GM18499 (cell line): ENCODE measurements around the gene GNPTG.

Source experiments
- ATAC-seq: cut with Tn5 transposase; IDR thresholded peaks from one replicate; pipeline ENCODE4 v1.9.1; 2021; ENCODE audit warnings: moderate number of reproducible peaks; ENCODE audit not compliant: insufficient read depth, unreplicated experiment

GNPTG gene

GRCh38 chr16:1366060-1366711 lies 14.5 kb downstream of the GNPTG start:
- ATAC-seq = no peak

- no peak for ATAC-seq
These were observed 15.1 kb downstream of the GNPTG start for GRCh38 chr16:1366712-1367299.

- no peak for ATAC-seq
These were observed 15.9 kb downstream of the GNPTG start for GRCh38 chr16:1367486-1368174.

- no peak for ATAC-seq
These were observed 19.6 kb downstream of the GNPTG start for GRCh38 chr16:1371054-1371978.

GRCh38 chr16:1372292-1372950 lies 20.7 kb downstream of the GNPTG start:
- no peak for ATAC-seq

- no peak for ATAC-seq
These were observed 22.9 kb downstream of the GNPTG start for GRCh38 chr16:1374418-1375297.

- ATAC-seq = no peak
These were observed 23.5 kb downstream of the GNPTG start for GRCh38 chr16:1375298-1375640.

GRCh38 chr16:1375741-1376410 lies 24.1 kb downstream of the GNPTG start:
- no peak for ATAC-seq

- no peak for ATAC-seq
These were observed 25.8 kb downstream of the GNPTG start for GRCh38 chr16:1377406-1378010.

- ATAC-seq = no peak
These were observed 26.5 kb downstream of the GNPTG start for GRCh38 chr16:1378087-1378803.

- ATAC-seq = no peak
These were observed 27.1 kb downstream of the GNPTG start for GRCh38 chr16:1378804-1379303.

GRCh38 chr16:1379304-1380076 lies 27.8 kb downstream of the GNPTG start:
- no peak for ATAC-seq

GRCh38 chr16:1380195-1380594 lies 28.5 kb downstream of the GNPTG start:
- ATAC-seq = no peak

- no peak for ATAC-seq
These were observed 30.1 kb downstream of the GNPTG start for GRCh38 chr16:1381612-1382406.

- no peak for ATAC-seq
These were observed 31.8 kb downstream of the GNPTG start for GRCh38 chr16:1383556-1383955.

GRCh38 chr16:1385232-1385631 lies 33.5 kb downstream of the GNPTG start:
- no peak for ATAC-seq
